GM12865 (cell line): ENCODE data around the gene CCDC78.

ENCODE experiments used
- DNase-seq: peaks from one replicate; pipeline ENCODE4 v3.0.0; 2010; ENCODE audit warnings: low read depth
- H3K4me3 ChIP-seq: 2 replicates; pipeline ENCODE4 v1.5.1; 2011; ENCODE audit warnings: mild to moderate bottlenecking, low read depth, low read length, control low read depth
- TF ChIP-seq, protein P1 (sequence below): IDR thresholded peaks from 2 replicates; pipeline ENCODE4 v1.5.1; 2011; ENCODE audit warnings: low read length, control low read depth, low read depth, inconsistent platforms; ENCODE audit not compliant: insufficient read depth; ENCODE audit errors: missing control alignments

Gene CCDC78

GRCh38 chr16:729768-730665, 3.8 kb upstream of the CCDC78 start:
- DNase-seq: no peak
- H3K4me3 ChIP-seq: no peak overlapping the region
- TF ChIP-seq, protein P1, sequence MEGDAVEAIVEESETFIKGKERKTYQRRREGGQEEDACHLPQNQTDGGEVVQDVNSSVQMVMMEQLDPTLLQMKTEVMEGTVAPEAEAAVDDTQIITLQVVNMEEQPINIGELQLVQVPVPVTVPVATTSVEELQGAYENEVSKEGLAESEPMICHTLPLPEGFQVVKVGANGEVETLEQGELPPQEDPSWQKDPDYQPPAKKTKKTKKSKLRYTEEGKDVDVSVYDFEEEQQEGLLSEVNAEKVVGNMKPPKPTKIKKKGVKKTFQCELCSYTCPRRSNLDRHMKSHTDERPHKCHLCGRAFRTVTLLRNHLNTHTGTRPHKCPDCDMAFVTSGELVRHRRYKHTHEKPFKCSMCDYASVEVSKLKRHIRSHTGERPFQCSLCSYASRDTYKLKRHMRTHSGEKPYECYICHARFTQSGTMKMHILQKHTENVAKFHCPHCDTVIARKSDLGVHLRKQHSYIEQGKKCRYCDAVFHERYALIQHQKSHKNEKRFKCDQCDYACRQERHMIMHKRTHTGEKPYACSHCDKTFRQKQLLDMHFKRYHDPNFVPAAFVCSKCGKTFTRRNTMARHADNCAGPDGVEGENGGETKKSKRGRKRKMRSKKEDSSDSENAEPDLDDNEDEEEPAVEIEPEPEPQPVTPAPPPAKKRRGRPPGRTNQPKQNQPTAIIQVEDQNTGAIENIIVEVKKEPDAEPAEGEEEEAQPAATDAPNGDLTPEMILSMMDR: no peak

DNA sequence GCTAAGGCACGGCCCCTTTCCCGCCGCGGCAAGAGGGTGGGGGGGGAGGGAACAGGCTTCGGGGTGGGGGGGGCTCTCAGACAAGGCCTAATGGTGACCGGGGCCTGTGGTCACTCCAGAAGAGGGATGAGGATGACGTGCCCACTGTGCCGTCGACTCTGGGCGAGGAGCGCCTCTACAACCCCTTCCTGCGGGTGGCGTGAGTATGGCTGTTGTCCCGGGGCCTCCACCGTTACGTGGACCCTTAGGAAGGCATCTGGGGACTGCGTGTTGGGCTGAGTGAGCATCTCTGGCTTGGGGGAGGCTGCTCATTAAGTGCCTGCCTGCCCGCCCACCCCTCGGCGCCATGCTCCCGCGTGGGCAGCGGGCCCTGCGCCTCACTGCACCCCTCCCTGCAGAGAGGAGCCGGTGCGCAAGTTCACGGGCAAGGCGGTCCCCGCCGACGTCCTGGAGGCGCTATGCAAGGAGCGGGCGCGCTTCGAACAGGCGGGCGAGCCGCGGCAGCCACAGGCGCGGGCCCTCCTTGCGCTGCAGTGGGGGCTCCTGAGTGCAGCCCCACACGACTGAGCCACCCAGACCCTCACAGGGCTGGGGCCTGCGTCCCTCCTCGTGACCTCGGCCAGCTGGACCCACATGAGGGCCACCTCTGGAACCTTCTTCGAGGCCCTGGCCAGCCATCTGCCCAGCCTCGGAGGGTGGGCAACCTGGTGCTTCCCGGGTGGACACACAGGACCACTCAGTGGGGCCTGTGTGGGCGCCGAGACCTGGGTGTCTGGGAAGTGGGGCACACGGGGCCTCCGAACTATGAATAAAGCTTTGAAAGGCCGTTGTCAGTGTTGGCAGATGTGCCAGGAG, 2.9 kb upstream of the CCDC78 start:
- TF ChIP-seq, protein P1: no peak
- peak overlapping the region; percentile 78 for H3K4me3 ChIP-seq
- DNase-seq: peak; percentile 22

GRCh38 chr16:728131-728889, 2.1 kb upstream of the CCDC78 start:
- H3K4me3 ChIP-seq: peak overlapping the region; percentile 78
- peak; percentile 93 for DNase-seq
- TF ChIP-seq, protein P1: no peak

DNA sequence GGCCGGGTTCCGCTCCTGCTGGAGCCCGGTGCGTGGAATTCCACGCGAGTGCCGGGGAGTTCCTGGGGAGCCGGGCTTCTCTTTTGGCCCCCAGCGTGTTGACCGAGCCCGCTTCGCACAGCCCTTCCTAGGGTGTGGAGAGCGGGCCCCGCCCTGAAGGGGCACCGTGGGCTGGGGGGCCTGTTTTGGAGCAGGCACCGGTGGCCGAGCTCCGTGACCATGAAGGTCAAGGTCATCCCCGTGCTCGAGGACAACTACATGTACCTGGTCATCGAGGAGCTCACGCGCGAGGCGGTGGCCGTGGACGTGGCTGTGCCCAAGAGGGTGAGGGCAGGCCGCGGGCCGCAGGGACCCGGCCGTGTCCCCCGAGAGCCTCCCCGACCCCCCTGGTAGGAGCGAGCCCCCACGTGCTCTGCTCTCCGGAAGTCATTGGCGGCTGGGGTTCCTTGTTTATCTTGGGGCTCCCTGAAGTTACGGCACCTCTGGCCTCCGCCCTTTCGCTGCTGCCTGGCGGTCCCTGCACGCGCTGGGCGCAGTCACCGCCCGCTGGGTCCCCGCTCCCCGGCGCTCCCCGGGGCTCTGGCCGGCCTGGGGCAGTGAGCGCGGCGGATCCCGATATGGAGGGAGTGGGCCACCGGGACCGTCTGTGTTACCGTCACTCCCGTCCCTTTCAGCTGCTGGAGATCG, 1.2 kb upstream of the CCDC78 start:
- DNase-seq: peak; percentile 61
- H3K4me3 ChIP-seq: peak overlapping the region; percentile 78
- TF ChIP-seq, protein P1: no peak

DNA sequence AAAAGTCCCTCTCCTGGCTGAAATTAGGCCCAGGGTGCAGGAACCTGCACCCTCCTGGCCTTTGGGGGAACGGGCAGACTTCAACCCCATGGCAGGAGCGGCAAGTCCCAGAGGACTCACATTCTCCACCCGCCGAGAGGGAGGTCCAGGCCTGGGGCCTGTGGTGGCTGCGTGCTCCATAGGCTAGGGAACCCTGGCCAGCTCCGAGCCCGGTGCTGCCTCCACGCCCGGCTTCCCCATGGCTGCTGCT, 130 bp downstream of the CCDC78 start:
- TF ChIP-seq, protein P1: no peak
- H3K4me3 ChIP-seq: peak overlapping the region; percentile 50; the same call in 1 of the 2 replicates
- DNase-seq: no peak
